GM18505 (cell line): Measurements from ENCODE around the gene SLC17A9.
"Not testable (repeated sequence)": the region's sequence is repeated elsewhere in the genome, so short reads cannot be mapped to it uniquely, and the experiment has no call there.

ENCODE experiments used
- ATAC-seq: cut with Tn5 transposase; IDR thresholded peaks from one replicate; pipeline ENCODE4 v1.9.1; 2021; ENCODE audit not compliant: unreplicated experiment
- POLR2A ChIP-seq: IDR thresholded peaks from 4 replicates; pipeline ENCODE4 v1.6.1; 2011; ENCODE audit warnings: borderline replicate concordance; ENCODE audit not compliant: insufficient read depth, insufficient read length; ENCODE audit errors: extremely low read depth

The SLC17A9 gene

GRCh38 chr20:62914970-62915457, 37.5 kb upstream of the SLC17A9 start:
- ATAC-seq = no peak
- no peak for TF ChIP-seq POLR2A

DNA sequence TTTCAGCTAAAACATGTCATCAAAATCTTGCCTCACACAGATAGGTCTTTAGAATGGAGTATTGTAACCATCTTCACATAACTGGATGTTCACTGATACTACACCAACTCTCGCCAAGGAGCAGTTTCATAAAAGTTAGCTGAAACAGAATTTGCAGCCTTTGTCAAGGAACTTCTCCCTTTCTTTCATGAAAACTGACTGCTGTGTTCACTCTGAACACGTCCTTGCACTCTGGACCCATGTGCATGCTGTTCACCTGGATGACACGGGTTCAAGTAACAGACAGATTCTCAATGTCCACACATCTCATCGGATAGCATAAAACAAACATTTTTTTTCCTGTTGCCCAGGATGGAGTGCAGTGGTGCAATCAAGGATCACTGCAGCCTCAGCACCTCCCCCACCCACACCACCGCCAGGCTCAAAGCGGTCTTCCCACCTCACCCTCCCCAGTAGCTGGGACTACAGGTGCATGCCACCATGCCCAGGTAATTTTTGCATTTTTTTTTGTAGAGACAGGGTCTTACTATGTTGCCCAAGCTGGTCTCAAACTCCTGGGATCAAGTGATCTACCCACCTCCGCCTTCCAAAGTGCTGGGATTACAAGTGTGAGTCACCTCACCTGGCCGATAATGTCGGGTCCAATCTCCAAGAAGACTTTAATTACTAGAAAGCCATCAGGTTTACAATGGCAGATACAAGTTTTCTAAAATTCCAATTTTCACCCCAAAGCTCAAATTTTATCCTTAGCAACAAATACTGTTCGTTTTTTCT, 35.6 kb upstream of the SLC17A9 start:
- ATAC-seq = no peak
- no peak for TF ChIP-seq POLR2A

DNA sequence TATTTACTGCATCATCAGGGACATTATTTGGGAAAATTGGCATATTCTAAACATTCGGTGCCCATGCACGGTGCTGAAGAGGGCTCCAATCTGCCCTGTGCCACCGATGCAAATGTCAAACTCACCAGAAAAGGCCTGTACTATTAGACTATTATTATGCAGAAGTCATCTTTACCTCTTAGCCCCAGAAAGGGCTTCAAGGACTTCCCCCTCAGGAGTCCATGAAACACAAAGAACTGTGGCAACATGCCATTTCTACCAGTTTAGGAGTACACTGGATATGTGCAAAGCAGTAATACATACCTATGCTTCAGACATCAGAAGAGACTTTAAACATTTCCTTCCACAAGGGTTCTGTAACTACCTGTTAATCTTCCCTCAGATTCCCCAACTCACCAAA, 34.8 kb upstream of the SLC17A9 start:
- no peak for TF ChIP-seq POLR2A
- ATAC-seq = no peak

DNA sequence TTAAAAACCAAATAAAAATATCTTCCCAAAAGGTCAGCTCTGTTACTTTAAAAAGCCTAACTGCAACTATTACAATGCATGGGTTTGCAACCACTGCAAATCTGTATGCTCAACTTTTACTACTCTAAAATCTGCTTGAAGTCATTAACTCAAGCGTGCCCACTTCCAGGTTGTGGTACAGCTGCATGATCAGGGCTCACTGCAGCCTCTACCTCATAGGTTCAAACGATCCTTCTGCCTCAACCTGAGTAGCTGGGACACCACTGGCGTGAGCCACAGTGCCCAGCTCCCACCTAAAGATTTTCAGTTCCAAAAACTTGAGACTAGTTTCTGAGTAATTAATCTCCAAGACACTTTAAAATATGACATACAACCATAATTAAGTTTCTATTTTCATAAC, 34.4 kb upstream of the SLC17A9 start:
- no peak for ATAC-seq
- TF ChIP-seq POLR2A = no peak

GRCh38 chr20:62918831-62919230, 33.7 kb upstream of the SLC17A9 start:
- no peak for ATAC-seq
- no peak for TF ChIP-seq POLR2A

GRCh38 chr20:62920039-62920645, 32.4 kb upstream of the SLC17A9 start:
- TF ChIP-seq POLR2A = no peak
- no peak for ATAC-seq

DNA sequence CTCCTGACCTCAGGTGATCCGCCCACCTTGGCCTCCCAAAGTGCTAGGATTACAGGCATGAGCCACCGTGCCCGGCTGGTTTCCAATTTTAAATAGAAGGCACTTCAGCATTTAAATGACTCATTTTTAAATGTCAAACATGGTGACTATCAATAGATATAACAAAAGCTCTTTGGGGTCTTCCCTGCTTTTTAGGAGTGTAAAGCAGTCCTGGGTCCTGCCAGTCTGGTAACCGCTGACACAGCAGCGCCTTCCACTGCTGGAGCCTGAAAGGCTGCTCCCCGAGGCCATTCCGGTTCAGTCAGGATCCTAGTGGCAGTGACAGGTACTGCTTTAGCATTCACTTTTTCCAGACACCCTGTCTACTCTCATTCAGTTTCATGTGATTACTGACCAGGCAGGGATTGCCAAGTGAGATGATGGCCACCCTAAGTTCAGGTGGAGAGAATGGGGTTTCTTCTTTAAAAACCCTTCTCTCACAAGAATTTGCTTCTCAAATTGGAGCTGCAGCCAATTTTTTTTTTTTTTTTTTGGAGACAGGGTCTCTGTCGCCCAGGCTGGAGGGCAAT, 31.3 kb upstream of the SLC17A9 start:
- TF ChIP-seq POLR2A = no peak
- no peak for ATAC-seq

GRCh38 chr20:62922451-62922921, 30.0 kb upstream of the SLC17A9 start:
- no peak for ATAC-seq
- no peak for TF ChIP-seq POLR2A

GRCh38 chr20:62923059-62923668, 29.3 kb upstream of the SLC17A9 start:
- ATAC-seq = not testable (repeated sequence)

GRCh38 chr20:62923669-62924441, 28.7 kb upstream of the SLC17A9 start:
- no peak for ATAC-seq

GRCh38 chr20:62924442-62925075, 27.9 kb upstream of the SLC17A9 start:
- no peak for ATAC-seq
- no peak for TF ChIP-seq POLR2A

More at GRCh38 chr20:62923669-62924441, 28.7 kb upstream of the SLC17A9 start:
- TF ChIP-seq POLR2A = no peak

DNA sequence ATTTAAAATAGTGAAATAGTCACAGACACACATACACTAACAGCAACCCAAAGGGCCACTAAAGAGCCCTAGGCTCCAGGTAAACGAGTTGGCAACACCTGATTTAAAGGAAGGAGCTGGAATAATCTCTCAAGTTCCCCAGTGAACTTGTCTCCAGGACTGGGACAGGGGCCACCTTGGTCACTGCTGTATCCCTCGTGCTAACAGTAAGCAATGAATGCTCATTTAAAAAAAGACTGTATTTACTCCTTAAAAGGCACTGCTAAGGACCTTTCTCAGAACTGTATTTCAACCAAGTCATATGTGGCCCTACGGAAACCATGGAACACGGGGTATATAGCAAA, 27.5 kb upstream of the SLC17A9 start:
- no peak for TF ChIP-seq POLR2A
- no peak for ATAC-seq

DNA sequence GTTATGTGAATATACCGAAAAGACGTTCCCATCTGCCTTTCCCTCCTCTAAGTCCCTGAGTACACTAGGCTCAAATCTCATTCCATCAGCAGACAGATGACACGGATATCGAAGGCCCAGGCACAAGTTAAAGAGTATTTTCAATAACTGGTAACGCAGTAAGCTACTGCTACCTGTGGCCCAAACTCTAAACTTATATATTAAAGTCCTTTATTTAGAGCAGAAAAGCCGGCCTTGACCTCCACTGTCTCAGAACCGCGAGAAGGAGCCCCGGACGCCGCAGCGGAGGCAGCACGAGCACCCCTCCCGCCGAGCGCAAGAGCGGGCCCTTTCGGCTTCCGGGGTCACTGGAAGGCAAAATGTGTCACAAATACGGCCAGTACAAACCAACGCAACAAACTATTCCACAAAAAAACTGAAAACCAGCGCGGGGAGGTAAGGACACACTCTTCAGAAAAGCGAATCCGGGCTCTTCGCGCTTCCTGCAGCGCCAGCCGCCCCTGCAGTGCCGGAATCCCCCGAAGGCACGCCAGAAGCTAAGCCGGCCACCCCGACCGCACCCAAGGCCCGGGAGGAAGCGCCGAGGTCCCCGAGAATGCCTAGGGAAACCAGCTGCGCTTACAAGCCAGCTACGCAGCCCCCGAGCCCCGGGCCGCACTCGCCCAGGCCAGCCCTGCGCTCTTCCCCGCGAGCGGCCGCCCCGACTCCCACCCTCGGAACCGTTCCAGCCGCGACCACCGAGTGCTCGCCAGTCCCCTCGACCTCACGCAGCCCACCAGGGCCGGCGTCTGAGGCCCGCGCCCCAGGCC, 26.9 kb upstream of the SLC17A9 start:
- no peak for TF ChIP-seq POLR2A
- ATAC-seq = peak; percentile 12
